Measurements from ENCODE around the gene LPGAT1.
"Not testable (repeated sequence)": the region's sequence is repeated elsewhere in the genome, so short reads cannot be mapped to it uniquely, and the experiment has no call there.

Gene LPGAT1

GRCh38 chr1:211830328-211831142, at the start of gene LPGAT1:
Gene LPGAT1, minus strand, starts transcription at chr1:211830763. Its CDS starts 1,467 bp downstream, at chr1:211829296.
- peak; percentile 48 for DNase-seq

DNA sequence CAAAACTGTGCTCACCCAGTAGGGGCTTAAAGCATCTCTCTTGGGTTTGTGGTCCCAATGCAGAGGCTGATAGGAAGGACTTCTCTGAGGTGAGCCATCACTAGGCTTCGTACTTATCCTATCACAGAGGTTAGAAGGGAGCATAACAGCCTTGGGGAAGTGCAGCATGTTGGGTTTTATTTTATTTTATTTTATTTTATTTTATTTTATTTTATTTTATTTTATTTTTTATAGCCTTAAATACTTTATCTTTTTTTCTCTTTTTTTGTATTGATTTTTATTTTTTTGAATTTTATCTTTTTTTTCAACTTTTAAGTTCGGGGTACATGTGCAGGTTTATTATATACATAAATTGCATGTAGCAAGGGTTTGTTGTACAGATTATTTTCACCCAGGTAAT, 48.9 kb upstream of the LPGAT1 start:
- DNase-seq = no peak

GRCh38 chr1:211876851-211877590, 46.5 kb upstream of the LPGAT1 start:
- no peak for DNase-seq

DNA sequence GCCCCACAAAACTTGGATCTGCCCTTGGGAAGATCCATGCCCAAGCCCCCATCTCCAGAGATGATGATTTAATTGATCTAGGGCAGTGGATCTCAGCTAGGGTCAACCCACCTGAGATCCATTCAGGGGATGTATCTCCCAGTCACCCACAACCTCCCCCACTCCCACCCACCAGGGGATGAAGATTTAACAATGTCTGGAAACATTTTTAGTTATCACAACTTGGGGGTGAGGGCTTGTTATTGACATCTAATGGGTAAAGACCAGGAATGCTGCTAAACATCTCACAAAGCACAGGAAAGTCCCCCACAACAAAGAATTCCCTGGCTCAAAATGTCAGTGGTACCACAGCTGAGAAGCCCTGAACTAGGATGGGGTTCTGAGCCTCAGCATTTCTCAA, 45.0 kb upstream of the LPGAT1 start:
- no peak for DNase-seq

DNA sequence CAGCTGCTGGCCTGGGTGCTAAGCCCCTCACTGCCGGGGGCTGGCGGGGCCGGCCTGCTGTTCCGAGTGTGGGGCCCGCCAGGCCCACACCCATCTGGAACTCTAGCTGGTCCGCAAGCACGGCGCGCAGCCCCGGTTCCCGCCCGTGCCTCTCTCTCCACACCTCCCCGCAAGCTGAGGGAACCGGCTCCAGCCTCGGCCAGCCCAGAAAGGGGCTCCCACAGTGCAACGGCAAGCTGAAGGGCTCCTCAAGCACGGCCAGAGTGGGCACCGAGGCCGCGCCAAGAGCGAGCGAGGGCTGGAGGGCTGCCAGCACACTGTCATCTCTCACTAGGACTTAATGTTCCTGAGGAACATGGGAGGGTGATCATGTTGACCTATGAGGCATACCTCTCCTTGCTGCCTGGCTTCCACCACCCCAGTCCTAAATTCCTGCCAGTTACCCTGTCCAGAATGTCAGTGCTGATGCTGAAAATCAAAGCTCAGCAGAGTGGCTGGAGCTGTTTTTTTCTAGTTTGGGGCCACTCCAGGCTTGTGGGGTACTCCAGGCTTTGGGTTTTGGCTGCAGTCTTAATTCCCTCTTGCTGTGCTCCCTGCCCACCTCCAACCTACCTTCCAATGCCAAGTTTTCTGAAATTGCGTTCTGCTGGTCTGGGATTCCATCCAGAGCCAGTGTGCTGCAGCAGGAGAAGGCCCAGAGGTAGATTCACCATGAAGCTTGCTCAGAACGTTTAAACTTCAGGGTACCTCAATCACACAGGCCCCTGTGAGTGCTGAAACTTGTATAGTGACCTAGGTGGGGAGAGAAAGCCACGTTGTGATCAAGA, 44.2 kb upstream of the LPGAT1 start:
- DNase-seq = no peak

GRCh38 chr1:211873731-211874130, 43.2 kb upstream of the LPGAT1 start:
- not testable (repeated sequence) for DNase-seq

DNA sequence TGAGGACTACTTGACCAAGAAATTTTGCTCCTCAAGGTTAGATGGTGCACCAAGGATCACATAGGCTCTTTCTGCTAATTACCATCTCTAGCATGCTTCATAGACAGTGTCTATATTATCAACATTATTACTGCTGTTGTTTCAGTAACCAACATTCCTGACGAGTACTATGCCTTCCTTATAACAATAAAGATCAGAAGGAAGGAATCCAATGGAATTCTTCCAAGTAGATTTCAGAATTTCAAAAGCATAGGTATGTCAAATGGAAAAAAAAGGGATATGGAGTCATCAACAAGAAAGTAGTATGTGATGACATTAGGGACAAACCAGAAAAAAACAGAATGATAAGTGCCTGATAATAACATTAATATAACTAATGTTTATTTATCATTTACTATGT, 39.6 kb upstream of the LPGAT1 start:
- no peak for DNase-seq

GRCh38 chr1:211865180-211865579, 34.6 kb upstream of the LPGAT1 start:
- DNase-seq = no peak

GRCh38 chr1:211859405-211859804, 28.8 kb upstream of the LPGAT1 start:
- DNase-seq = no peak

GRCh38 chr1:211851174-211851573, 20.6 kb upstream of the LPGAT1 start:
- DNase-seq = no peak

DNA sequence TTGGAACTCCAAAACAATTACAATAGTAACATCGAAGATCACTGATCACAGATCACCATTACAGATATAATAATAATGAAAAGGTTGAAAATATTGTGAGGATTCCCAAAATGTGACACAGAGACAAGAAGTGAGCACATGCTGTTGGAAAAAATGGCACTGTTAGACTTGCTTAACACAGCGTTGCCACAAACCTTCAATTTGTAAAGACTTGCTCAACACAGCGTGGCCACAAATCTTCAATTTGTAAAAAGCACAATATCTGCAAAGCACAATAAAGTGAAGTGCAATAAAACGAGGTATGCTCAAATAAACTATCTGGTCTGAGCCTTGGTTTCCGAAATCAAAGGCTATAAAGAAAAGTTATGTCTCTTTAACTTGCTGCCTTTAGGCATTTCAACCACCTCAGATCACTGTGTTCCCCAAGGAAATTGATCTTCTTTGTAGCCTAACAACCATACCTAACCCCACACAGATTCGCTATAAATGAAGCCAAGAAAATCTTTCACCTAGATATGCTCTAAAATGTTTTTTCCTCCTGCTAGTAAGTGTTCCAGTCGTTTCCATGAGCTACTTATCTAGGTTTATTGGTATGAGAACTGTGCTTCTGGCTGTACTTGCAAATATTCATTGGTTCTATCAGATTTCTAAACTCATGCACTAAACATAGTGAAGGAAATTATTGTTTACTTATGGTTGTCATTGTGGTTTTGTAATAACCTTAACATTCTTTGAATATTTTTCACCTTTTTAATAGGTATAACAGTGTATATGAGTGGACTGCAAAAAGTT, 13.1 kb upstream of the LPGAT1 start:
- no peak for DNase-seq

DNA sequence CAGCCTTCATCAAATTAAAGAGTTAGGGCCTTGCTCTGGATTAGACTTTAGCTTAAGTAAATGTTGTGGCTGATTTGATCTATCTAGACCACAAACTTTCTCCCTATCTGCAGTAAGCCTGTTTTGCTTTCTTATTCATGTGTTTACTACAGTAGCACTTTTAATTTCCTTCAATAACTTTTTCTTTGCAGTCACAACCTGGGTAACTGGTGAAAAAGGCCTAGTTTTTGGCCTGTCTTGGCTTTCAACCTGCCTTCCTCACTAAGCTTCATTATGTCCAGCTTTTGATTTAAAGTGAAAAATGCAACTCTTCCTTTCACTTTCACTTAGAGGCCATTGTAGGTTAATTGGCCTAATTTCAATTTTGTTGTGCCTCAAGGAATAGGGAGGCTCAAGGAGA, 12.5 kb upstream of the LPGAT1 start:
- DNase-seq = no peak

GRCh38 chr1:211842518-211842917, 12.0 kb upstream of the LPGAT1 start:
- DNase-seq = no peak

- DNase-seq = no peak
Observed at GRCh38 chr1:211839106-211839505, 8.5 kb upstream of the LPGAT1 start.

DNA sequence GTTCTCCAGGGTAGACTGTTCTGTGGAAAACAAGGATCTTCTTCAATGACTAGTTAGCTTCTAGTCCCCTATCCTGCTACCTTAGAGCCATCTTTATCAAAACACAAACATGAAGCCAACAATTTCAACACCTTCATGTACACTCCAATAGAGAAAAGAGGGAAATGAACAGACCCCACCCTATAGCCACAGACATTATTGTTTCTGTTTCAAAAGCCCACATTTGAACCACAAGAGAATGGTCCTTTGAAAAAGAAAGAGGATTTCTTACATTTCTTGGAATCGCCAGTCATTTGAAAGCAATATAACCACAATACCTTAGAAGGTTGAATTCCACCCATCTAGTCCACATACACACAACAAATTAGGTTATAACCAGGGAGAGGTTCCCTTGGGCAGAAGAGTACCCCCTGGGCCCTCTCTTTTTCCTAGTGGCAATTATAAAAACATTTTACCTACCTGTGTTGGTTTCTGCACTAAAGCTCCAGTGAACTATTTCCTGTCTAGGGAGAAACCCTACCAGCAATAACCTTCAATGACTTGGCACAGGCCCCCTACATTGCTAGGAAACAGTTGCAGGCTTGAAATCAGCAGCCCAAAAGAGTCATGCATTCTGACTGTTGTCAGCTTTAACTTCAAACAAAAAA, 2.7 kb upstream of the LPGAT1 start:
- DNase-seq = no peak

DNA sequence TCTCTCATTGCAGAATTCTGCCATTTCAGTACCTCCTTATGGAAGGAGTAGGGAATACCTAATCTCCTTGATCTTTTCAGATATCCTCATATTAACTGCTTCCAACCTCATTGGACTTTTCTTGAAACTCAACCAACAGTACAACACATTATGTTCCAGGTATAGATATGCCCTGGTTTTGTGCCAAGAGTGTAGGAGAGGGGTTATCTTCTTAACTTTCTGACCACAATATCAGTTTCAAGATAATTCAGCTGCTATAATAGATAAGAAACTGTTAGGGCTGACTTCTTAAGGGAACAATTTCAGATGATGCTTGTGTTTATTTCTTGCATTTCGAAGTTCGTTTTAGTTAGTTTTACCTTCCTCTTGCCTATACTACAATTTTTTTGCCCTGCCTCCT, 2.1 kb upstream of the LPGAT1 start:
- no peak for DNase-seq

DNA sequence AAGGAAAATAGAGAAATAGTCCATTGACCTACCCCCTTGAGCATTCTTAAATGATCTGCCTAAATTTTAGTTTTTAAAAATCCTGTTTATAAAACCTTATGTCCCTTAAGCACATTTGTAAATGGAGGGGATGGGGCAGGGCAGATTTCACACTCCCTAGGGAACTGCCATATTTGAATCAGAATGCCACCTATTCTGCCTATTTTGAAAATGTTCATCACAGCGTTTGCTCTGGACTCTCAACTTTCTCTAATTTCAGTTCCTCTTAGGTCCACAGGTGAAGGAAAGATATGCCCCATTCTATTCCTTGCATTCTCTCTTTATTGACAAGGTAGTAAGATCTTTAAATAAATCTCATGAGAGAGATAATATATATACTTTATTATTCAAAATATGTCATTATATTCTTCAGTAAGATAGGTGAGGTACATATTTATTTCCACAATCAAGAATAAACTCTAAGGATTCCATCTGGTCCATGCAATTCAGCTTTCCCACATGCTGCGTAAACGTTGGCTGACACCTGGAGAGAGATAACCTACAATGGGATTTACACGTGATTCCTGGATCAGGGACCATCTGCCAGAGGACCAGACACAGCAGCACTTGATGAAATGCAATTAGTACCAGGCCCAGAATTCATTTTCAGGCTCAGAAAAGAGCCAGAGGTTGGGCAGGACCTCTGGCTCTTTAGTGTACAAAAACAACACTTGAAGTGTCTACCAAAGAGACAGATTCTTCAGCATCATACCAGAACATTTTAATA, 1.2 kb upstream of the LPGAT1 start:
- DNase-seq = peak; percentile 3

GRCh38 chr1:211830055-211830327, 572 bp downstream of the LPGAT1 start:
- DNase-seq = no peak

- peak; percentile 36 for DNase-seq
Observed at GRCh38 chr1:211829343-211830054, 1.1 kb downstream of the LPGAT1 start.

DNA sequence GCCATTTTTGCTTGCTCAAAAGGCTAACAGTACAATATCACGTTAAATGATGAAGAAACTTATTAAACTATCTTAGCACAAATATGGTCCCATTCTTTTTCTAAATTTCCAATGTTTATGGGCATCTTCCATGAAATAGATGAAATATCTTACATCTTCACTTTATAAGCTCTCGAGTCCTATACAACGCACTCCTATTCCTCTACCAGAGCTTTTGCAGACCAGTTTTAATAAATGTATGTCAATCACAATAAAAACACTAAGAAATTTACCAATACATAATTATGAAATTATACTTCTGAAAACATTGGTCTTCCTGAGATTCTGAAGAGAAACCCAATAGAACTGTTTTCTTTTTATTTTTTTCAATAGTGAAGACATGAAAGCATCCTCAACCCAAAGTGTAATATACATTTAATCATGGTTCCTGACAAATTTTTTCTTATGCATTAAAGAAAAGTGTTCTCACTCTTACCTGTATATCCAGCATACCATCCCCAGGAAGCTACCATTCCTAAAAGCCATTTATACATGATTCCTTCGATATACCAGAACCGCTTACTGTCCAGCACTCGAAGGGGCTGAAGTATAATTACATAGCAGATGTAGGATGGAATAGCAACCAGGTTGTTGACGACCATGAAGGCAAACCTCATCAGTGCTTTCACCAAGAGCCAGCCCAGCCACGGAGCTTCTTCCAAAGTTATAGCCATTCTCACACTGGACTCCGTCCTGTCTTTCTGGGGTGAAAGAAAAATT, 1.8 kb downstream of the LPGAT1 start:
- no peak for DNase-seq
